Muscle of leg (tissue), 11 donors: Measurements from ENCODE around the gene C5AR1. TPM values are rescaled to one million over a fixed set of nuclear protein-coding genes. Genes with fewer than 3 reads are reported as not detected.
"Not testable (repeated sequence)": the region's sequence is repeated elsewhere in the genome, so short reads cannot be mapped to it uniquely, and the experiment has no call there.

Source experiments
- DNase-seq: peaks from one replicate; pipeline ENCODE4 v3.0.0; 2013
- H3K27ac ChIP-seq: one replicate; pipeline ENCODE4 v1.5.1; 2013; ENCODE audit warnings: mild to moderate bottlenecking, low read length, control low read depth
- H3K27me3 ChIP-seq: one replicate; pipeline ENCODE4 v1.6.1; 2013; ENCODE audit warnings: low read length; ENCODE audit not compliant: control insufficient read depth, insufficient read depth
- H3K36me3 ChIP-seq: one replicate; pipeline ENCODE4 v1.6.1; 2013; ENCODE audit warnings: low read length; ENCODE audit not compliant: control insufficient read depth, insufficient read depth
- H3K4me1 ChIP-seq: one replicate; pipeline ENCODE4 v1.6.1; 2013; ENCODE audit warnings: low read length; ENCODE audit not compliant: control insufficient read depth, insufficient read depth
- H3K4me3 ChIP-seq: one replicate; pipeline ENCODE4 v1.5.1; 2013; ENCODE audit warnings: low read length, control low read depth
- H3K9me3 ChIP-seq: replicated peaks from 2 replicates; pipeline ENCODE4 v1.6.1; 2013; ENCODE audit warnings: low read depth, low read length; ENCODE audit not compliant: control insufficient read depth
- WGBS: methylation state at CpG from one replicate; pipeline ENCODE4 v1.1.5; 2013; ENCODE audit warnings: missing lambda C conversion rate; ENCODE audit not compliant: insufficient coverage; 5-methylcytosine and 5-hydroxymethylcytosine counted together
- polyA plus RNA-seq, 8 donors: library from polyadenylated mRNA; unstranded; fragments of 120-200 nt; gene quantifications; one replicate each; pipeline versions ENCODE4 v1.2.1 to v1.2.3, GENCODE V29; 2013; ENCODE audit warnings: inconsistent platforms in 1 of 8, low replicate concordance in 1 of 8; ENCODE audit not compliant: insufficient read length in 8 of 8, insufficient read depth in 1 of 8
- total RNA-seq: library from RNA; stranded (reverse); fragments of 120-200 nt; gene quantifications from one replicate; pipeline ENCODE4 v1.2.4, GENCODE V29; 2013

C5AR1 gene
- total and polyA plus RNA-seq, 9 donors = 0.53 to 3.6 (median 1.9) TPM

- no peak for DNase-seq
- Histone ChIP-seq H3K27me3 (no peaks in the 10 kb centered on the region), H3K27ac (no peak overlapping the region), H3K4me3 (no peak overlapping the region), H3K4me1 (peaks cover 37% of the 10 kb centered on the region), H3K36me3 (peaks cover 46% of the 10 kb centered on the region), H3K9me3 (no peaks in the 10 kb centered on the region)
- WGBS = 43% methylated on average over 5 of the region's 6 CpGs
These were observed 37.7 kb upstream of the C5AR1 start for GRCh38 chr19:47271949-47272348.

- peak; percentile 85 for DNase-seq
- Histone ChIP-seq H3K4me1 (peaks cover 35% of the 10 kb centered on the region), H3K36me3 (peaks cover 41% of the 10 kb centered on the region), H3K9me3 (no peaks in the 10 kb centered on the region), H3K27ac (peak overlapping the region; percentile 99), H3K27me3 (no peaks in the 10 kb centered on the region), H3K4me3 (peak overlapping the region; percentile 70)
- 26% methylated on average over 16 of the region's 42 CpGs for WGBS
These were observed 37.0 kb upstream of the C5AR1 start for GRCh38 chr19:47272448-47273312.

GRCh38 chr19:47273313-47274070 lies 36.2 kb upstream of the C5AR1 start:
- WGBS = 0% methylated on average over 22 of the region's 54 CpGs
- H3K9me3 ChIP-seq = no peaks in the 10 kb centered on the region
- H3K27ac ChIP-seq = peak overlapping the region; percentile 99
- no peaks in the 10 kb centered on the region for H3K27me3 ChIP-seq
- DNase-seq = peak; percentile 98
- peak overlapping the region; percentile 70 for H3K4me3 ChIP-seq
- H3K4me1 ChIP-seq = peaks cover 35% of the 10 kb centered on the region
- peaks cover 36% of the 10 kb centered on the region for H3K36me3 ChIP-seq

- peaks cover 33% of the 10 kb centered on the region for H3K36me3 ChIP-seq
- H3K27ac ChIP-seq = peak within 1 kb of the TSS; percentile 99
- H3K4me1 ChIP-seq = peaks cover 35% of the 10 kb centered on the region
- DNase-seq = peak; percentile 96
- peak within 1 kb of the TSS; percentile 70 for H3K4me3 ChIP-seq
- H3K27me3 ChIP-seq = no peaks in the 10 kb centered on the region
- no peaks in the 10 kb centered on the region for H3K9me3 ChIP-seq
- under 1% methylated on average over 41 of the region's 72 CpGs for WGBS
These were observed 35.4 kb upstream of the C5AR1 start, which contains the start of gene INAFM1 for GRCh38 chr19:47274071-47274890. Gene INAFM1 (plus strand): TSS chr19:47274885. CDS start chr19:47274920, 35 bp downstream.

- 1% methylated on average over 82 of the region's 82 CpGs for WGBS
These were observed 34.5 kb upstream of the C5AR1 start for GRCh38 chr19:47274891-47275761.

GRCh38 chr19:47275791-47276461 lies 33.7 kb upstream of the C5AR1 start:
- DNase-seq = peak; percentile 77
- Histone ChIP-seq H3K36me3 (peaks cover 16% of the 10 kb centered on the region), H3K4me1 (peaks cover 35% of the 10 kb centered on the region), H3K4me3 (peak overlapping the region; percentile 34), H3K9me3 (no peaks in the 10 kb centered on the region), H3K27me3 (no peaks in the 10 kb centered on the region), H3K27ac (peak overlapping the region; percentile 32)
- WGBS = 44% methylated on average over 11 of the region's 13 CpGs

More at GRCh38 chr19:47274891-47275761, 34.5 kb upstream of the C5AR1 start:
- H3K4me3 ChIP-seq = peak overlapping the region; percentile 34
- no peaks in the 10 kb centered on the region for H3K27me3 ChIP-seq
- peaks cover 24% of the 10 kb centered on the region for H3K36me3 ChIP-seq
- peak overlapping the region; percentile 32 for H3K27ac ChIP-seq
- peaks cover 35% of the 10 kb centered on the region for H3K4me1 ChIP-seq
- no peaks in the 10 kb centered on the region for H3K9me3 ChIP-seq
- peak; percentile 70 for DNase-seq

- Histone ChIP-seq H3K36me3 (peaks cover 11% of the 10 kb centered on the region), H3K4me1 (peaks cover 35% of the 10 kb centered on the region), H3K27ac (peak overlapping the region; percentile 32)
- DNase-seq, H3K9me3 ChIP-seq, H3K4me3 ChIP-seq, H3K27me3 ChIP-seq: not testable (repeated sequence)
- WGBS = no CpG with 5 or more reads among the region's 3 CpGs
These were observed 33.1 kb upstream of the C5AR1 start for GRCh38 chr19:47276513-47276912.

GRCh38 chr19:47280183-47280797 lies 29.4 kb upstream of the C5AR1 start:
- H3K4me3 ChIP-seq = no peak overlapping the region
- H3K4me1 ChIP-seq = peaks cover 18% of the 10 kb centered on the region
- H3K27ac ChIP-seq = no peak overlapping the region
- no peaks in the 10 kb centered on the region for H3K9me3 ChIP-seq
- WGBS = 75% methylated on average over 9 of the region's 13 CpGs
- H3K27me3 ChIP-seq = no peaks in the 10 kb centered on the region
- peaks cover 6% of the 10 kb centered on the region for H3K36me3 ChIP-seq
- DNase-seq = no peak
